SK-N-SH (cell line): Measurements from ENCODE around the gene SLC16A10. TPM values are rescaled to one million over a fixed set of nuclear protein-coding genes. Genes with fewer than 3 reads are reported as not detected.
A peak's percentile ranks its signal among the peaks of the same experiment; 100 is the strongest.

ENCODE experiments used
- CTCF ChIA-PET: fragments of 300-600, 350-600 bp; formaldehyde crosslinking; extraction: SDS; loops from one replicate; lab custom pipeline; 2021; lab: Yijun Ruan, JAX
- POLR2A ChIA-PET: fragments of 350-600 bp; sonication (Branson Sonifier 250); formaldehyde crosslinking; extraction: SDS; loops from one replicate; lab custom pipeline; 2020; ENCODE audit warnings: antibody characterized with exemption, inconsistent platforms; lab: Yijun Ruan, JAX
- DNase-seq: peaks from one replicate; pipeline ENCODE4 v3.0.0; 2012
- H2AFZ ChIP-seq: fragments of 200-600 bp; sonication (generic); 2 replicates; pipeline ENCODE4 v1.8.1; 2016; ENCODE audit warnings: antibody characterized with exemption, mild to moderate bottlenecking, low read depth
- H3F3A ChIP-seq: fragments of 200-600 bp; sonication (generic); replicated peaks from 2 replicates; pipeline ENCODE3; 2016; ENCODE audit warnings: antibody characterized with exemption, mild to moderate bottlenecking; ENCODE audit not compliant: insufficient read depth
- H3K27ac ChIP-seq, 2 experiments: fragments of 200-500 bp in 1 of 2; fragments of 200-600 bp in 1 of 2; sonication (Bioruptor generic) in 1 of 2; sonication (generic), shearing (Covaris generic) in 1 of 2; 2 replicates each; pipeline versions ENCODE4 v1.5.1 to v1.6.1; 2014 to 2016; ENCODE audit warnings: low read depth in 2 of 2, inconsistent platforms in 1 of 2, low read length in 1 of 2, mild to moderate bottlenecking in 1 of 2, mixed read lengths in 1 of 2
- H3K27me3 ChIP-seq: fragments of 200-600 bp; sonication (generic), shearing (Covaris generic); 2 replicates; pipeline ENCODE4 v1.6.1; 2016; ENCODE audit warnings: mixed run types; ENCODE audit not compliant: insufficient read depth
- H3K36me3 ChIP-seq, 2 experiments: fragments of 200-500 bp in 1 of 2; fragments of 200-600 bp in 1 of 2; sonication (Bioruptor generic) in 1 of 2; sonication (generic) in 1 of 2; replicated peaks in 1 of 2; 2 replicates each; pipeline versions ENCODE3 to v1.5.1; 2014 to 2016; ENCODE audit warnings: low read length in 1 of 2, mild to moderate bottlenecking in 1 of 2; ENCODE audit not compliant: insufficient read depth in 2 of 2, control insufficient read depth in 1 of 2
- H3K4me1 ChIP-seq, 2 experiments: fragments of 200-500 bp in 1 of 2; fragments of 200-600 bp in 1 of 2; sonication (Bioruptor generic) in 1 of 2; sonication (generic), shearing (Covaris generic) in 1 of 2; 2 replicates each; pipeline versions ENCODE4 v1.5.1 to v1.6.1; 2014 to 2016; ENCODE audit warnings: low read depth in 1 of 2, low read length in 1 of 2, mixed run types in 1 of 2; ENCODE audit not compliant: insufficient read depth in 2 of 2, control insufficient read depth in 1 of 2
- H3K4me2 ChIP-seq: fragments of 200-600 bp; sonication (generic), shearing (Covaris generic); 2 replicates; pipeline ENCODE4 v1.6.1; 2017; ENCODE audit warnings: mixed run types
- H3K4me3 ChIP-seq, 2 experiments: fragments of 200-500 bp in 1 of 2; fragments of 200-600 bp in 1 of 2; sonication (Bioruptor generic) in 1 of 2; sonication (generic), shearing (Covaris generic) in 1 of 2; 2 replicates each; pipeline versions ENCODE4 v1.5.1 to v1.8.1; 2014 to 2016; ENCODE audit warnings: low read depth in 2 of 2, inconsistent platforms in 1 of 2, low read length in 1 of 2, mild to moderate bottlenecking in 1 of 2, mixed read lengths in 1 of 2, moderate library complexity in 1 of 2
- H3K79me2 ChIP-seq: fragments of 200-600 bp; sonication (generic); 2 replicates; pipeline ENCODE4 v1.8.1; 2017; ENCODE audit warnings: mild to moderate bottlenecking; ENCODE audit not compliant: insufficient read depth
- H3K9ac ChIP-seq: fragments of 200-600 bp; sonication (generic); 2 replicates; pipeline ENCODE4 v1.6.1; 2017; ENCODE audit warnings: mixed run types
- H3K9me2 ChIP-seq: fragments of 200-600 bp; sonication (generic); 2 replicates; pipeline ENCODE4 v1.6.1; 2017; ENCODE audit warnings: mixed run types
- H3K9me3 ChIP-seq: fragments of 200-600 bp; sonication (generic); 2 replicates; pipeline ENCODE4 v1.6.1; 2017; ENCODE audit warnings: mixed run types, mild to moderate bottlenecking, moderate library complexity
- H4K20me1 ChIP-seq: fragments of 200-600 bp; sonication (generic); 2 replicates; pipeline ENCODE4 v1.6.1; 2017; ENCODE audit warnings: mild to moderate bottlenecking, mixed run types; ENCODE audit not compliant: insufficient read depth
- EP300 ChIP-seq, 2 experiments: IDR thresholded peaks; 2 replicates each; pipeline versions ENCODE4 v1.4.0 to v1.6.1; 2012; ENCODE audit warnings: borderline replicate concordance in 1 of 2, low read depth in 1 of 2, low read length in 1 of 2
- EZH2phosphoT487 ChIP-seq: fragments of 200-600 bp; sonication (generic); IDR thresholded peaks from 2 replicates; pipeline ENCODE4 v1.6.1; 2017; ENCODE audit warnings: low read depth, mixed run types, mild to moderate bottlenecking, antibody characterized with exemption, moderate library complexity, borderline replicate concordance
- FOSL2 ChIP-seq: IDR thresholded peaks from 2 replicates; pipeline ENCODE4 v1.4.0; 2012; ENCODE audit warnings: low read depth, mild to moderate bottlenecking, moderate library complexity, borderline replicate concordance
- FOXJ3 ChIP-seq: sonication (generic); formaldehyde crosslinking; IDR thresholded peaks from 2 replicates; pipeline ENCODE4 v1.5.1; 2020; ENCODE audit warnings: mild to moderate bottlenecking, missing genetic modification reagents
- FOXM1 ChIP-seq: IDR thresholded peaks from 2 replicates; pipeline ENCODE4 v1.4.0; 2012; ENCODE audit warnings: low read depth, mild to moderate bottlenecking
- GABPA ChIP-seq: IDR thresholded peaks from 2 replicates; pipeline ENCODE4 v1.4.0; 2012; ENCODE audit warnings: low read depth, mild to moderate bottlenecking
- IRF3 ChIP-seq: fragments of 150-350 bp; IDR thresholded peaks from 2 replicates; pipeline ENCODE4 v1.6.1; 2016; ENCODE audit warnings: mild to moderate bottlenecking, low read depth, low read length
- NFIC ChIP-seq: IDR thresholded peaks from 2 replicates; pipeline ENCODE4 v1.4.0; 2012; ENCODE audit warnings: borderline replicate concordance
- NRF1 ChIP-seq: IDR thresholded peaks from 2 replicates; pipeline ENCODE4 v1.6.1; 2012; ENCODE audit warnings: low read depth, mild to moderate bottlenecking, low read length
- PBX3 ChIP-seq: IDR thresholded peaks from 2 replicates; pipeline ENCODE4; 2012
- RAD21 ChIP-seq: IDR thresholded peaks from 2 replicates; pipeline ENCODE4 v1.6.1; 2012; ENCODE audit warnings: mild to moderate bottlenecking, low read length
- RCOR1 ChIP-seq: fragments of 150-350 bp; IDR thresholded peaks from 2 replicates; pipeline ENCODE4 v1.6.1; 2017; ENCODE audit warnings: antibody characterized with exemption, low read length
- REST ChIP-seq: IDR thresholded peaks from 2 replicates; pipeline ENCODE4 v1.6.1; 2012; ENCODE audit warnings: mild to moderate bottlenecking, low read depth, low read length, moderate library complexity
- RFX5 ChIP-seq: IDR thresholded peaks from 2 replicates; pipeline ENCODE4 v1.6.1; 2012; ENCODE audit warnings: mild to moderate bottlenecking, improper control_type of control experiment, low read length
- SMC3 ChIP-seq: IDR thresholded peaks from 2 replicates; pipeline ENCODE4 v1.6.1; 2012; ENCODE audit warnings: low read depth, low read length, improper control_type of control experiment
- TCF12 ChIP-seq: IDR thresholded peaks from 2 replicates; pipeline ENCODE4 v1.4.0; 2012
- TEAD4 ChIP-seq: IDR thresholded peaks from 2 replicates; pipeline ENCODE4 v1.4.0; 2012; ENCODE audit warnings: mild to moderate bottlenecking, borderline replicate concordance; ENCODE audit not compliant: insufficient read depth
- USF1 ChIP-seq: IDR thresholded peaks from 2 replicates; pipeline ENCODE4 v1.4.0; 2012; ENCODE audit warnings: low read depth, borderline replicate concordance
- USF2 ChIP-seq: fragments of 150-350 bp; IDR thresholded peaks from 2 replicates; pipeline ENCODE4 v1.6.1; 2017; ENCODE audit warnings: antibody characterized with exemption, low read length, low read depth, borderline replicate concordance
- WGBS: methylation state at CpG from one replicate; pipeline ENCODE4 v1.1.6; 2017; ENCODE audit warnings: low lambda C conversion rate; 5-methylcytosine and 5-hydroxymethylcytosine counted together
- polyA plus RNA-seq, 3 experiments: library from polyadenylated mRNA; depleted of rRNA; stranded (reverse); fragments of >200 nt; gene quantifications; 2 replicates each; pipeline ENCODE4 v1.2.3, GENCODE V29; 2012

SLC16A10 gene
- polyA plus RNA-seq, 1 of the 3 experiments (the other 2 are of a cell fraction): 0.12 TPM

- TF ChIP-seq USF1 (no peak), FOXM1 (no peak), FOXJ3 (CRISPR knock-in tag) (no peak), USF2 (no peak), REST (no peak), RCOR1 (no peak), TCF12 (no peak), SMC3 (no peak), FOSL2 (no peak), NRF1 (no peak), RFX5 (no peak), TEAD4 (no peak), EZH2phosphoT487 (no peak), RAD21 (no peak), GABPA (no peak), IRF3 (no peak), PBX3 (no peak), EP300 (IDR thresholded peaks at IDR 0.05; ENCODE audit: borderline replicate concordance in 1 of 2, low read depth in 1 of 2, low read length in 1 of 2) (no peak), NFIC (no peak)
- no peaks in the 10 kb centered on the region for H3K79me2 ChIP-seq
- WGBS: 71% methylated on average over 1 of the region's 1 CpG
- POLR2A ChIA-PET: no interaction called here
- H3K9me3 ChIP-seq: no peaks in the 10 kb centered on the region
- H4K20me1 ChIP-seq: no peaks in the 10 kb centered on the region
- H3K9ac ChIP-seq: no peak overlapping the region
- 0 out of 2 replicates have a peak overlapping the region, but pooled peaks have one; percentile 65 for H2AFZ ChIP-seq
- H3K36me3 ChIP-seq: no peaks in the 10 kb centered on the region
- peaks cover 0 to 8% of the 10 kb centered on the region in 2 experiments; a peak in 2 of 4 replicates for H3K4me1 ChIP-seq
- no peaks in the 10 kb centered on the region for H3K27me3 ChIP-seq
- H3K4me2 ChIP-seq: no peak overlapping the region
- no peaks in the 10 kb centered on the region for H3K9me2 ChIP-seq
- CTCF ChIA-PET: interaction anchor here (1.3 kb wide), 1 partner anchor 57 kb away, joined by 3 read pairs; no protein-coding TSS in a partner anchor
- H3K27ac ChIP-seq: peak overlapping the region in 1 of 2 experiments; percentile 82; a peak in 2 of 4 replicates
- H3F3A ChIP-seq: no peaks in the 10 kb centered on the region
- no peak for DNase-seq
- no peak overlapping the region for H3K4me3 ChIP-seq
Observed at GRCh38 chr6:111114482-111114881, 27.2 kb downstream of the SLC16A10 start.
